Measurements from ENCODE around the gene RAPGEF1.

RAPGEF1 gene

DNA sequence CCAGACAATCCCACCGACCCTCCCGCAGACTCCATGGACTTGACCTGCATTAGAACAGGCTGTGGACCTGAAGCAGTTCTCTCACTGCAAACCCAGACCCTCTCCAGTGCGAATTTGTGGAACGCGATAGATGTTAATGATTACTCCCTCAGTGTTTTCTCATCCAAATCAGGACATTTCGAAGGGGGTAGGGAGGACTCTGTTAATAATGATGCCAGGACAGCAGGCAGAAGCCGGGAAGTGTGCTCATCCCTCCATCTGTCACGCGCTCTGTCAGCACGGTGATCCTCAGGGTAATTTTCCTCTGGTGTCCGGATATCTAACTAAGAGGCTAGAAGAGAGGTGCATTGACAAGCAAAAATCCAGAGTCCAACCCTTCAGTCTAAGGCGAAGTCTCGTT, 18.8 kb downstream of the RAPGEF1 start:
- peaks cover 43% of the 10 kb centered on the region for H3F3A ChIP-seq (ENCODE audit: insufficient read depth)
- H2AFZ ChIP-seq (ENCODE audit: low read depth, low read length, severe bottlenecking): no peak overlapping the region
- H3K4me2 ChIP-seq (ENCODE audit: low read depth, low read length, poor library complexity, severe bottlenecking): peak overlapping the region; percentile 46
- H3K79me2 ChIP-seq (ENCODE audit: insufficient read depth, low read length): peaks cover 93% of the 10 kb centered on the region
- H4K20me1 ChIP-seq (ENCODE audit: low read depth, low read length): no peaks in the 10 kb centered on the region
- no peak overlapping the region for H3K4me3 ChIP-seq (ENCODE audit: insufficient read depth, low read length, poor library complexity, severe bottlenecking)
- peaks cover 2% of the 10 kb centered on the region; the same call in 1 of the 2 replicates for H3K36me3 ChIP-seq (ENCODE audit: low read length)
- no peaks in the 10 kb centered on the region for H3K9me3 ChIP-seq (ENCODE audit: insufficient read depth, low read length)
- H3K27ac ChIP-seq (ENCODE audit: low read depth, low read length): 0 out of 2 replicates have a peak overlapping the region, but pooled peaks have one; percentile 7
- 0 out of 2 replicates have a peak overlapping the region, but pooled peaks have one; percentile 31 for H3K9ac ChIP-seq (ENCODE audit: low read length)
- H3K9me2 ChIP-seq (replicated peaks; ENCODE audit: insufficient read depth, low read length): no peaks in the 10 kb centered on the region
- no peaks in the 10 kb centered on the region for H3K27me3 ChIP-seq (ENCODE audit: low read length)
- no peak for TF ChIP-seq EZH2phosphoT487 (conservative IDR thresholded peaks at IDR 0.05; ENCODE audit: low read length)
- TF ChIP-seq, protein P1, sequence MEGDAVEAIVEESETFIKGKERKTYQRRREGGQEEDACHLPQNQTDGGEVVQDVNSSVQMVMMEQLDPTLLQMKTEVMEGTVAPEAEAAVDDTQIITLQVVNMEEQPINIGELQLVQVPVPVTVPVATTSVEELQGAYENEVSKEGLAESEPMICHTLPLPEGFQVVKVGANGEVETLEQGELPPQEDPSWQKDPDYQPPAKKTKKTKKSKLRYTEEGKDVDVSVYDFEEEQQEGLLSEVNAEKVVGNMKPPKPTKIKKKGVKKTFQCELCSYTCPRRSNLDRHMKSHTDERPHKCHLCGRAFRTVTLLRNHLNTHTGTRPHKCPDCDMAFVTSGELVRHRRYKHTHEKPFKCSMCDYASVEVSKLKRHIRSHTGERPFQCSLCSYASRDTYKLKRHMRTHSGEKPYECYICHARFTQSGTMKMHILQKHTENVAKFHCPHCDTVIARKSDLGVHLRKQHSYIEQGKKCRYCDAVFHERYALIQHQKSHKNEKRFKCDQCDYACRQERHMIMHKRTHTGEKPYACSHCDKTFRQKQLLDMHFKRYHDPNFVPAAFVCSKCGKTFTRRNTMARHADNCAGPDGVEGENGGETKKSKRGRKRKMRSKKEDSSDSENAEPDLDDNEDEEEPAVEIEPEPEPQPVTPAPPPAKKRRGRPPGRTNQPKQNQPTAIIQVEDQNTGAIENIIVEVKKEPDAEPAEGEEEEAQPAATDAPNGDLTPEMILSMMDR (IDR thresholded peaks at IDR 0.05; ENCODE audit: insufficient read depth, low read length, poor library complexity, severe bottlenecking): no peak

DNA sequence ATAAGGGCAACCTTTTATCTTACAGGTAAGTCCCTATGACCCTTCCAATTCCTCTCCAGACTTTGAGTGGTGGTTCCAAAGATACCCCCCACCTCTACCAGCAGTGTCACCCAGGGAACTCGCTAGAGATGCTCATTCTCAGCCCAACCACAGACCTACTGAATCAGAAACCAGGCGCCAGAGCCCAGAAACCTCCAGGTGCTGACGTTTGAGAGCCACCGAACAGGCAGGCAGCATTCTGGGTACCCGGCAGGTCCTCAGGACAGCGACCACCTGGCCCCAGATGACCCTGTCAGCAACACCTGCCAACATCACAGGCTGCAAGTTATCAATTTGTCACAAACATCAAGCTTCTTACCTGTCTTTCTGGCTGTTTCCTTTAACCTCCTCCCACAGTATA, 19.5 kb downstream of the RAPGEF1 start:
- Histone ChIP-seq H3K9me3 (ENCODE audit: insufficient read depth, low read length) (no peaks in the 10 kb centered on the region), H3K4me2 (ENCODE audit: low read depth, low read length, poor library complexity, severe bottlenecking) (peak overlapping the region; percentile 46), H3K27me3 (ENCODE audit: low read length) (no peaks in the 10 kb centered on the region), H3K79me2 (ENCODE audit: insufficient read depth, low read length) (peaks cover 94% of the 10 kb centered on the region), H3K36me3 (ENCODE audit: low read length) (no peaks in the 10 kb centered on the region), H3F3A (ENCODE audit: insufficient read depth) (peaks cover 37% of the 10 kb centered on the region), H2AFZ (ENCODE audit: low read depth, low read length, severe bottlenecking) (no peak overlapping the region), H3K27ac (ENCODE audit: low read depth, low read length) (peak overlapping the region; percentile 72), H3K9me2 (replicated peaks; ENCODE audit: insufficient read depth, low read length) (no peaks in the 10 kb centered on the region), H4K20me1 (ENCODE audit: low read depth, low read length) (no peaks in the 10 kb centered on the region), H3K4me3 (ENCODE audit: insufficient read depth, low read length, poor library complexity, severe bottlenecking) (no peak overlapping the region), H3K9ac (ENCODE audit: low read length) (peak overlapping the region; percentile 31; the same call in 1 of the 2 replicates)
- TF ChIP-seq, protein P1 (IDR thresholded peaks at IDR 0.05; ENCODE audit: insufficient read depth, low read length, poor library complexity, severe bottlenecking): no peak
- TF ChIP-seq EZH2phosphoT487 (conservative IDR thresholded peaks at IDR 0.05; ENCODE audit: low read length): no peak

DNA sequence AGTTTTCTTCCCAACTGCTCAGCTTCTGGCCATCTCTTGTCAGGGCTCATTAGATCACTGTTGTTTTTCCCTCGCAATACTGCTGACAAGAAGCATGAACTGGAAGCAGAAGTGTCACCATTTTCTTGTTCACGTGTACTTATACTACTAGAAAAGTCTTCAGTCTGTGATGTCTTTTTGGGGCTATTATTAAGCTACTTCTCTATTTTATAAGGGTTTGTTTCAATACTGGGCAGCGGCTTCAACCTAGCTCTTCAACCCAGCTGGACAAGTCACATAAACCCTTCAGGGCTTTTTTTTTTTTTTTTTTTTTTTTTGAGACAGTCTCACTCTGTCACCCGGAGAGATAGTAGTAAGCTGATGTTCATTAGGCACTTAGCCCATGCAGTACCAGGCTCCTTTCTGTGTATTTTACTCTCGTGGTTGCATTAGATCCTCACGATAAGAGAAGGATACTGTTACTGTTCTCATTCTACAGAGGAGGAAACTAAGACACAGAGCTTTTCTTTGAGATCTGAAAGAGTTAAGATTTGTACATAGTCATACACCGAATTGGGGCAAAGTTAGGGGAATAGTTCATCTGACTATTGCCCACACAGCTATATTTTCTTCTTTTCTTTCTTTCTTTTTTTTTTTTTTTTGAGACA, 20.5 kb downstream of the RAPGEF1 start:
- H3F3A ChIP-seq (ENCODE audit: insufficient read depth): peaks cover 28% of the 10 kb centered on the region
- TF ChIP-seq, protein P1 (IDR thresholded peaks at IDR 0.05; ENCODE audit: insufficient read depth, low read length, poor library complexity, severe bottlenecking): no peak
- no peak for TF ChIP-seq EZH2phosphoT487 (conservative IDR thresholded peaks at IDR 0.05; ENCODE audit: low read length)
- H2AFZ ChIP-seq (ENCODE audit: low read depth, low read length, severe bottlenecking): no peak overlapping the region
- H4K20me1 ChIP-seq (ENCODE audit: low read depth, low read length): no peaks in the 10 kb centered on the region
- H3K27me3 ChIP-seq (ENCODE audit: low read length): no peaks in the 10 kb centered on the region
- H3K36me3 ChIP-seq (ENCODE audit: low read length): no peaks in the 10 kb centered on the region
- no peak overlapping the region for H3K4me3 ChIP-seq (ENCODE audit: insufficient read depth, low read length, poor library complexity, severe bottlenecking)
- no peaks in the 10 kb centered on the region for H3K9me2 ChIP-seq (replicated peaks; ENCODE audit: insufficient read depth, low read length)
- peak overlapping the region; percentile 46 for H3K4me2 ChIP-seq (ENCODE audit: low read depth, low read length, poor library complexity, severe bottlenecking)
- no peaks in the 10 kb centered on the region for H3K9me3 ChIP-seq (ENCODE audit: insufficient read depth, low read length)
- peaks cover 94% of the 10 kb centered on the region for H3K79me2 ChIP-seq (ENCODE audit: insufficient read depth, low read length)
- peak overlapping the region; percentile 72 for H3K27ac ChIP-seq (ENCODE audit: low read depth, low read length)
- H3K9ac ChIP-seq (ENCODE audit: low read length): peak overlapping the region; percentile 31

Data from SU-DHL-6 (cell line).